ENCODE results near the gene NUP85.

- no peak for TF ChIP-seq CTCF (IDR thresholded peaks at IDR 0.05; ENCODE audit: insufficient read depth, low read depth, low read length)
- TF ChIP-seq EZH2 (IDR thresholded peaks at IDR 0.05; ENCODE audit: insufficient read depth, low read length): no peak
Observed at GRCh38 chr17:75239214-75239613, 33.7 kb downstream of the NUP85 start.
